ENCODE data around the gene USP31.

USP31 gene

GRCh38 chr16:23172583-23172982, 23.3 kb upstream of the USP31 start:
- Histone ChIP-seq H3F3A (ENCODE audit: insufficient read depth, low read length) (no peaks in the 10 kb centered on the region), H3K4me2 (ENCODE audit: low read length) (no peak overlapping the region), H3K27me3 (ENCODE audit: insufficient read depth, low read length) (no peaks in the 10 kb centered on the region), H3K9me2 (ENCODE audit: low read depth, low read length) (no peaks in the 10 kb centered on the region), H2AFZ (ENCODE audit: low read length) (no peak overlapping the region), H3K4me1 (ENCODE audit: insufficient read depth, low read length, severe bottlenecking) (no peaks in the 10 kb centered on the region), H3K79me2 (ENCODE audit: insufficient read depth, low read length) (no peaks in the 10 kb centered on the region), H3K27ac (ENCODE audit: low read depth, low read length, poor library complexity, severe bottlenecking) (no peak overlapping the region), H4K20me1 (ENCODE audit: insufficient read depth, low read length) (no peaks in the 10 kb centered on the region), H3K9ac (ENCODE audit: low read length) (no peak overlapping the region), H3K36me3 (ENCODE audit: insufficient read depth, low read length) (no peaks in the 10 kb centered on the region), H3K9me3 (ENCODE audit: low read length) (no peaks in the 10 kb centered on the region), H3K4me3 (ENCODE audit: low read depth, low read length, poor library complexity, severe bottlenecking) (no peak overlapping the region)
- TF ChIP-seq CTCF (IDR thresholded peaks at IDR 0.05; ENCODE audit: low read length) (no peak), EZH2 (IDR thresholded peaks at IDR 0.05; ENCODE audit: borderline replicate concordance, low read length) (no peak)

- H3K4me3 ChIP-seq (ENCODE audit: low read depth, low read length, poor library complexity, severe bottlenecking) = no peak overlapping the region
- TF ChIP-seq CTCF (IDR thresholded peaks at IDR 0.05; ENCODE audit: low read length) = no peak
- TF ChIP-seq EZH2 (IDR thresholded peaks at IDR 0.05; ENCODE audit: borderline replicate concordance, low read length) = no peak
- no peaks in the 10 kb centered on the region for H3K4me1 ChIP-seq (ENCODE audit: insufficient read depth, low read length, severe bottlenecking)
- H2AFZ ChIP-seq (ENCODE audit: low read length) = no peak overlapping the region
- H3K27ac ChIP-seq (ENCODE audit: low read depth, low read length, poor library complexity, severe bottlenecking) = no peak overlapping the region
- no peaks in the 10 kb centered on the region for H3K9me2 ChIP-seq (ENCODE audit: low read depth, low read length)
- H3F3A ChIP-seq (ENCODE audit: insufficient read depth, low read length) = no peaks in the 10 kb centered on the region
- H3K27me3 ChIP-seq (ENCODE audit: insufficient read depth, low read length) = no peaks in the 10 kb centered on the region; the same call in 1 of the 2 replicates
- no peaks in the 10 kb centered on the region for H4K20me1 ChIP-seq (ENCODE audit: insufficient read depth, low read length)
- no peak overlapping the region for H3K4me2 ChIP-seq (ENCODE audit: low read length)
- no peaks in the 10 kb centered on the region for H3K79me2 ChIP-seq (ENCODE audit: insufficient read depth, low read length)
- no peak overlapping the region for H3K9ac ChIP-seq (ENCODE audit: low read length)
- H3K9me3 ChIP-seq (ENCODE audit: low read length) = no peaks in the 10 kb centered on the region
- H3K36me3 ChIP-seq (ENCODE audit: insufficient read depth, low read length) = no peaks in the 10 kb centered on the region
Observed at GRCh38 chr16:23164736-23165135, 15.5 kb upstream of the USP31 start.

- no peak overlapping the region for H3K27ac ChIP-seq (ENCODE audit: low read depth, low read length, poor library complexity, severe bottlenecking)
- TF ChIP-seq EZH2 (IDR thresholded peaks at IDR 0.05; ENCODE audit: borderline replicate concordance, low read length) (no peak), CTCF (IDR thresholded peaks at IDR 0.05; ENCODE audit: low read length) (no peak)
- H3K4me3 ChIP-seq (ENCODE audit: low read depth, low read length, poor library complexity, severe bottlenecking) = no peak overlapping the region
- no peaks in the 10 kb centered on the region for H3K36me3 ChIP-seq (ENCODE audit: insufficient read depth, low read length)
- H4K20me1 ChIP-seq (ENCODE audit: insufficient read depth, low read length) = no peaks in the 10 kb centered on the region
- H2AFZ ChIP-seq (ENCODE audit: low read length) = no peak overlapping the region
- no peaks in the 10 kb centered on the region for H3K79me2 ChIP-seq (ENCODE audit: insufficient read depth, low read length)
- no peak overlapping the region for H3K9ac ChIP-seq (ENCODE audit: low read length)
- H3F3A ChIP-seq (ENCODE audit: insufficient read depth, low read length) = no peaks in the 10 kb centered on the region
- no peaks in the 10 kb centered on the region for H3K9me3 ChIP-seq (ENCODE audit: low read length)
- no peak overlapping the region for H3K4me2 ChIP-seq (ENCODE audit: low read length)
- no peaks in the 10 kb centered on the region for H3K4me1 ChIP-seq (ENCODE audit: insufficient read depth, low read length, severe bottlenecking)
- H3K9me2 ChIP-seq (ENCODE audit: low read depth, low read length) = no peaks in the 10 kb centered on the region
- H3K27me3 ChIP-seq (ENCODE audit: insufficient read depth, low read length) = no peaks in the 10 kb centered on the region; the same call in 1 of the 2 replicates
Observed at GRCh38 chr16:23163921-23164320, 14.7 kb upstream of the USP31 start.

Measured in OCI-LY1 (cell line).